Fibroblast of mammary gland (primary cell): ENCODE measurements around the gene QRFP.

Source experiments
- DNase-seq: peaks from one replicate; pipeline ENCODE4 v3.0.0-alpha.2; 2010; ENCODE audit warnings: low read depth
- H3K4me3 ChIP-seq: 2 replicates; pipeline ENCODE4 v1.5.1; 2011; ENCODE audit warnings: low read depth, mild to moderate bottlenecking, low read length, moderate library complexity; ENCODE audit not compliant: control insufficient read depth
- TF ChIP-seq, protein P1 (sequence below): conservative IDR thresholded peaks from 2 replicates; pipeline ENCODE4 v1.5.1; 2011; ENCODE audit warnings: low read depth, low read length, inconsistent platforms; ENCODE audit not compliant: control insufficient read depth, insufficient read depth

The QRFP gene

DNA sequence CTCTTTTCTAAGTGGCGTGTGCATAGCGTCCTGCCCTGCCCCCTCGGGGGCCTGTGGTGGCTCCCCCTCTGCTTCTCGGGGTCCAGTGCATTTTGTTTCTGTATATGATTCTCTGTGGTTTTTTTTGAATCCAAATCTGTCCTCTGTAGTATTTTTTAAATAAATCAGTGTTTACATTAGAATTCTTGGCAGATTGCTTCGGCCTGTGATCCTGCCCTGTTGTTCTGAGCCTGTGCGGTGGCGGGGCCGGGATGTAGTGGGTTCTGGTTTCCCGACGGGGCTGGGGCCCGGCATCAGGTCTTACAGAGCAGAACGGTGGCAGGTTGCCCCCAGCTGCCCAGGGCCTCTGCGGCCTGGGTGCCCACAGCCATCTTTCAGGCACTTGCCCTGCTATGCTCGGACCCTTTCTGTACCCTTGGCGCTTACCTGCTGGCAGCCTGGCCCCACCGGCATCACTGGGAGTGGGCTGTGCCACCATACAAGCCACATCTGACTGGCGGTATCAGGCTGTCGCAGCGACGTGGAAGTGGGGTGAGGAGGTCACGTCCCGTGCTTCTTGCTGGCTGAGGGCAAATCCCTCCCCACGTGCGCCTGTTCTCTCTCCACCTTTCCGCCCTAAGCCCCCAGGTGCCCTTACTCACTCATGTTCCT lies 9.0 kb downstream of the QRFP start:
- TF ChIP-seq, protein P1, sequence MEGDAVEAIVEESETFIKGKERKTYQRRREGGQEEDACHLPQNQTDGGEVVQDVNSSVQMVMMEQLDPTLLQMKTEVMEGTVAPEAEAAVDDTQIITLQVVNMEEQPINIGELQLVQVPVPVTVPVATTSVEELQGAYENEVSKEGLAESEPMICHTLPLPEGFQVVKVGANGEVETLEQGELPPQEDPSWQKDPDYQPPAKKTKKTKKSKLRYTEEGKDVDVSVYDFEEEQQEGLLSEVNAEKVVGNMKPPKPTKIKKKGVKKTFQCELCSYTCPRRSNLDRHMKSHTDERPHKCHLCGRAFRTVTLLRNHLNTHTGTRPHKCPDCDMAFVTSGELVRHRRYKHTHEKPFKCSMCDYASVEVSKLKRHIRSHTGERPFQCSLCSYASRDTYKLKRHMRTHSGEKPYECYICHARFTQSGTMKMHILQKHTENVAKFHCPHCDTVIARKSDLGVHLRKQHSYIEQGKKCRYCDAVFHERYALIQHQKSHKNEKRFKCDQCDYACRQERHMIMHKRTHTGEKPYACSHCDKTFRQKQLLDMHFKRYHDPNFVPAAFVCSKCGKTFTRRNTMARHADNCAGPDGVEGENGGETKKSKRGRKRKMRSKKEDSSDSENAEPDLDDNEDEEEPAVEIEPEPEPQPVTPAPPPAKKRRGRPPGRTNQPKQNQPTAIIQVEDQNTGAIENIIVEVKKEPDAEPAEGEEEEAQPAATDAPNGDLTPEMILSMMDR = no peak
- no peak overlapping the region for H3K4me3 ChIP-seq
- no peak for DNase-seq

DNA sequence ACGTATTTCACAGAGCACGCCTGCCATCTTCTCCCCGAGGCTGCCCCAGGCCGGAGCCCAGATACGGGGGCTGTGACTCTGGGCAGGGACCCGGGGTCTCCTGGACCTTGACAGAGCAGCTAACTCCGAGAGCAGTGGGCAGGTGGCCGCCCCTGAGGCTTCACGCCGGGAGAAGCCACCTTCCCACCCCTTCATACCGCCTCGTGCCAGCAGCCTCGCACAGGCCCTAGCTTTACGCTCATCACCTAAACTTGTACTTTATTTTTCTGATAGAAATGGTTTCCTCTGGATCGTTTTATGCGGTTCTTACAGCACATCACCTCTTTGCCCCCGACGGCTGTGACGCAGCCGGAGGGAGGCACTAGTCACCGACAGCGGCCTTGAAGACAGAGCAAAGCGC lies 9.6 kb downstream of the QRFP start:
- TF ChIP-seq, protein P1 = no peak
- H3K4me3 ChIP-seq = no peak overlapping the region
- no peak for DNase-seq

- TF ChIP-seq, protein P1 = no peak
- no peak for DNase-seq
- no peak overlapping the region for H3K4me3 ChIP-seq
Measured at GRCh38 chr9:130885484-130886375, 10.9 kb downstream of the QRFP start.

- TF ChIP-seq, protein P1 = no peak
- H3K4me3 ChIP-seq = no peak overlapping the region
- DNase-seq = no peak
Measured at GRCh38 chr9:130884542-130885483, 11.8 kb downstream of the QRFP start.

DNA sequence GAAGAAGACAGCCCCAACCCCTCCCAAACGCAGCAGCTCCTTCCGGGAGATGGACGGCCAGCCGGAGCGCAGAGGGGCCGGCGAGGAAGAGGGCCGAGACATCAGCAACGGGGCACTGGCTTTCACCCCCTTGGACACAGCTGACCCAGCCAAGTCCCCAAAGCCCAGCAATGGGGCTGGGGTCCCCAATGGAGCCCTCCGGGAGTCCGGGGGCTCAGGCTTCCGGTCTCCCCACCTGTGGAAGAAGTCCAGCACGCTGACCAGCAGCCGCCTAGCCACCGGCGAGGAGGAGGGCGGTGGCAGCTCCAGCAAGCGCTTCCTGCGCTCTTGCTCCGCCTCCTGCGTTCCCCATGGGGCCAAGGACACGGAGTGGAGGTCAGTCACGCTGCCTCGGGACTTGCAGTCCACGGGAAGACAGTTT lies 12.5 kb downstream of the QRFP start:
- TF ChIP-seq, protein P1 = no peak
- no peak overlapping the region for H3K4me3 ChIP-seq
- DNase-seq = no peak

DNA sequence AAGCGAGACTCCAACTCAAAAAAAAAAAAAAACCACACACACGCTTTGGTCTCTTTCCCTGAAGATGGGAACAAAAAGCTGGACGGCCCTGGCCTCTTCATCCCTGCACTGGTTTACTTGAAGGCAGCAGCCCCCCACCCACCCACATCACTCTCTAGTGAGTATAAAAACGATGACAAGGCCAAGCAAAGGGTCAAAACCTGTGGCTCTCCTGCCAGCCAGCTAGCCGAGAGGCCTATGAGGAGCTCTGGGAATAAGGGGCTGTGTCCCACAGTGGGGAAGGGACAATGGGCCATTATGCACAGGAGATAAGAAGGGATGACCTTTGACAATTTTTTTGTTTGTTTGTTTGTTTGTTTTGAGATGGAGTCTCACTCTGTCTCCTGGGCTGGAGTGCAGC lies 13.1 kb downstream of the QRFP start:
- H3K4me3 ChIP-seq = no peak overlapping the region
- TF ChIP-seq, protein P1 = no peak
- no peak for DNase-seq
